Right atrium auricular region (tissue), 2 donors: Measurements from ENCODE around the gene TAOK3. TPM values are rescaled to one million over a fixed set of nuclear protein-coding genes. Genes with fewer than 3 reads are reported as not detected.

Experiments
- DNase-seq: peaks from one replicate; pipeline ENCODE4 v3.0.0-alpha.2; 2019; ENCODE audit warnings: low spot score
- H3K27ac ChIP-seq, 2 donors: fragments of 200-600 bp; sonication (generic); 1 replicate in 1 of 2; 2 replicates in 1 of 2; pipeline ENCODE4 v1.5.1; 2016 to 2019
- H3K27me3 ChIP-seq, 2 donors: fragments of 200-600 bp; sonication (generic); one replicate each; pipeline versions ENCODE4 v1.5.1 to v1.6.0; 2017 to 2019
- H3K36me3 ChIP-seq: fragments of 200-600 bp; sonication (generic); one replicate; pipeline ENCODE4 v1.5.1; 2016
- H3K4me1 ChIP-seq, 2 donors: fragments of 200-600 bp; sonication (generic); one replicate each; pipeline versions ENCODE4 v1.5.1 to v1.6.0; 2017 to 2019
- H3K4me3 ChIP-seq, 2 donors: fragments of 200-600 bp; sonication (generic); 1 replicate in 1 of 2; 2 replicates in 1 of 2; pipeline ENCODE4 v1.5.1; 2017 to 2019; ENCODE audit warnings: mild to moderate bottlenecking in 1 of 2, moderate library complexity in 1 of 2
- H3K9me3 ChIP-seq, 2 donors: fragments of 200-600 bp; sonication (generic); one replicate each; pipeline ENCODE4 v1.5.1; 2019
- CTCF ChIP-seq, 2 donors: fragments of 200-600 bp; sonication (generic); IDR thresholded peaks; one replicate each; pipeline ENCODE4 v1.5.1; 2019; ENCODE audit warnings: antibody characterized with exemption in 2 of 2
- total RNA-seq, 2 donors: library from RNA; depleted of rRNA; stranded (reverse); fragments of >200 nt; gene quantifications; one replicate each; pipeline ENCODE4 v1.1.0, GENCODE V29; 2016

Gene TAOK3
- total RNA-seq, 2 donors from 2014 or later = 18.1 to 21.1 TPM

GRCh38 chr12:118304093-118304492 is 68.6 kb downstream of the TAOK3 start:
- no peak for DNase-seq
- H3K27me3 ChIP-seq = no peaks in the 10 kb centered on the region
- no peaks in the 10 kb centered on the region for H3K36me3 ChIP-seq
- H3K27ac ChIP-seq = no peak overlapping the region
- no peak for TF ChIP-seq CTCF (IDR thresholded peaks at IDR 0.05)
- H3K4me3 ChIP-seq = no peak overlapping the region
- H3K4me1 ChIP-seq = peaks cover 0 to 8% of the 10 kb centered on the region in 2 donors
- H3K9me3 ChIP-seq = no peaks in the 10 kb centered on the region

GRCh38 chr12:118302053-118302452 is 70.7 kb downstream of the TAOK3 start:
- no peak for TF ChIP-seq CTCF (IDR thresholded peaks at IDR 0.05)
- no peak for DNase-seq
- Histone ChIP-seq H3K36me3 (no peaks in the 10 kb centered on the region), H3K4me3 (no peak overlapping the region), H3K4me1 (peaks cover 0 to 8% of the 10 kb centered on the region in 2 donors), H3K27ac (no peak overlapping the region), H3K9me3 (no peaks in the 10 kb centered on the region), H3K27me3 (no peaks in the 10 kb centered on the region)

- Histone ChIP-seq H3K9me3 (no peaks in the 10 kb centered on the region), H3K36me3 (no peaks in the 10 kb centered on the region), H3K4me1 (peaks cover 0 to 8% of the 10 kb centered on the region in 2 donors), H3K27ac (no peak overlapping the region), H3K4me3 (no peak overlapping the region), H3K27me3 (no peaks in the 10 kb centered on the region)
- no peak for TF ChIP-seq CTCF (IDR thresholded peaks at IDR 0.05)
- no peak for DNase-seq
These were observed 72.8 kb downstream of the TAOK3 start for GRCh38 chr12:118299791-118300460.

- H3K4me1 ChIP-seq = peaks cover 0 to 8% of the 10 kb centered on the region in 2 donors
- H3K36me3 ChIP-seq = no peaks in the 10 kb centered on the region
- no peak overlapping the region for H3K27ac ChIP-seq
- H3K4me3 ChIP-seq = no peak overlapping the region
- no peak for DNase-seq
- H3K9me3 ChIP-seq = no peaks in the 10 kb centered on the region
- H3K27me3 ChIP-seq = no peaks in the 10 kb centered on the region
- no peak for TF ChIP-seq CTCF (IDR thresholded peaks at IDR 0.05)
These were observed 75.4 kb downstream of the TAOK3 start for GRCh38 chr12:118297284-118297683.

- Histone ChIP-seq H3K36me3 (no peaks in the 10 kb centered on the region), H3K27me3 (no peaks in the 10 kb centered on the region), H3K4me1 (peaks cover 0 to 5% of the 10 kb centered on the region in 2 donors), H3K4me3 (no peak overlapping the region), H3K9me3 (no peaks in the 10 kb centered on the region), H3K27ac (no peak overlapping the region)
- no peak for DNase-seq
- TF ChIP-seq CTCF (IDR thresholded peaks at IDR 0.05) = no peak
These were observed 79.9 kb downstream of the TAOK3 start for GRCh38 chr12:118292836-118293235.

GRCh38 chr12:118290130-118290529 is 82.6 kb downstream of the TAOK3 start:
- no peaks in the 10 kb centered on the region for H3K36me3 ChIP-seq
- no peak for DNase-seq
- no peak for TF ChIP-seq CTCF (IDR thresholded peaks at IDR 0.05)
- peaks cover 0 to 5% of the 10 kb centered on the region in 2 donors for H3K4me1 ChIP-seq
- no peaks in the 10 kb centered on the region for H3K9me3 ChIP-seq
- no peak overlapping the region for H3K4me3 ChIP-seq
- no peaks in the 10 kb centered on the region for H3K27me3 ChIP-seq
- H3K27ac ChIP-seq = no peak overlapping the region
